WTC11 (cell line): ENCODE measurements around the gene RPLP1. TPM values are rescaled to one million over a fixed set of nuclear protein-coding genes. Genes with fewer than 3 reads are reported as not detected.

ENCODE experiments used
- ATF2 ChIP-seq: sonication (generic); formaldehyde crosslinking; IDR thresholded peaks from 2 replicates; pipeline ENCODE4 v1.8.1; 2022; ENCODE audit warnings: low read depth, missing genetic modification reagents, borderline replicate concordance
- ATF6 ChIP-seq: sonication (generic); formaldehyde crosslinking; IDR thresholded peaks from 2 replicates; pipeline ENCODE4 v1.8.1; 2023; ENCODE audit warnings: mild to moderate bottlenecking, missing genetic modification reagents
- CREM ChIP-seq: sonication (generic); formaldehyde crosslinking; IDR thresholded peaks from 2 replicates; pipeline ENCODE4 v1.8.1; 2022; ENCODE audit warnings: mild to moderate bottlenecking, missing genetic modification reagents, moderate library complexity
- CTCF ChIP-seq: fragments of 200-600 bp; IDR thresholded peaks from 2 replicates; pipeline ENCODE4 v1.8.0; 2022; ENCODE audit warnings: antibody characterized with exemption
- EMX1 ChIP-seq: fragments of 250-450 bp; sonication (Bioruptor Pico); IDR thresholded peaks from 2 replicates; pipeline ENCODE4 v1.8.0; 2021; ENCODE audit warnings: mild to moderate bottlenecking
- ESRRA ChIP-seq: sonication (generic); formaldehyde crosslinking; IDR thresholded peaks from 2 replicates; pipeline ENCODE4 v1.8.1; 2022; ENCODE audit warnings: mild to moderate bottlenecking, missing genetic modification reagents, borderline replicate concordance
- ETV6 ChIP-seq: sonication (generic); formaldehyde crosslinking; IDR thresholded peaks from 2 replicates; pipeline ENCODE4 v1.8.1; 2022; ENCODE audit warnings: mild to moderate bottlenecking, missing genetic modification reagents
- FOXJ3 ChIP-seq: sonication (generic); formaldehyde crosslinking; IDR thresholded peaks from 2 replicates; pipeline ENCODE4 v1.9.0; 2021; ENCODE audit warnings: missing genetic modification reagents, mild to moderate bottlenecking, borderline replicate concordance
- IRF2 ChIP-seq: sonication (generic); formaldehyde crosslinking; IDR thresholded peaks from 2 replicates; pipeline ENCODE4 v1.8.0; 2022; ENCODE audit warnings: low read depth, missing genetic modification reagents, borderline replicate concordance
- JAZF1 ChIP-seq: fragments of 250-450 bp; sonication (Bioruptor Pico); IDR thresholded peaks from 2 replicates; pipeline ENCODE4 v1.9.0; 2021; ENCODE audit warnings: moderate library complexity, mild to moderate bottlenecking, inconsistent platforms
- MLX ChIP-seq: sonication (generic); formaldehyde crosslinking; IDR thresholded peaks from 2 replicates; pipeline ENCODE4 v1.8.1; 2023; ENCODE audit warnings: mild to moderate bottlenecking, missing genetic modification reagents, moderate library complexity
- NR1H2 ChIP-seq: sonication (generic); formaldehyde crosslinking; IDR thresholded peaks from 2 replicates; pipeline ENCODE4 v1.9.0; 2021; ENCODE audit warnings: mild to moderate bottlenecking, moderate library complexity, missing genetic modification reagents
- PREB ChIP-seq: sonication (generic); formaldehyde crosslinking; IDR thresholded peaks from 2 replicates; pipeline ENCODE4 v1.8.1; 2022; ENCODE audit warnings: mild to moderate bottlenecking, missing genetic modification reagents, moderate library complexity, borderline replicate concordance
- RELA ChIP-seq: sonication (generic); formaldehyde crosslinking; IDR thresholded peaks from 2 replicates; pipeline ENCODE4 v1.8.1; 2022; ENCODE audit warnings: missing genetic modification reagents, mild to moderate bottlenecking, borderline replicate concordance
- TEAD4 ChIP-seq: sonication (generic); formaldehyde crosslinking; IDR thresholded peaks from 2 replicates; pipeline ENCODE4 v1.8.0; 2022; ENCODE audit warnings: mild to moderate bottlenecking, missing genetic modification reagents
- ZBTB21 ChIP-seq: sonication (generic); formaldehyde crosslinking; IDR thresholded peaks from 2 replicates; pipeline ENCODE4 v1.8.1; 2023; ENCODE audit warnings: mild to moderate bottlenecking, missing genetic modification reagents, borderline replicate concordance
- ZSCAN18 ChIP-seq: fragments of 250-450 bp; sonication (Bioruptor Pico); IDR thresholded peaks from 2 replicates; pipeline ENCODE4 v2.1.2; 2022; ENCODE audit warnings: mild to moderate bottlenecking, moderate library complexity
- total RNA-seq: library from RNA; stranded (reverse); gene quantifications from 3 replicates; pipeline ENCODE4 v1.2.3, GENCODE V29; 2021
- TF ChIP-seq, protein P1 (sequence below): sonication (generic); formaldehyde crosslinking; IDR thresholded peaks from 2 replicates; pipeline ENCODE4 v1.8.0; 2023; ENCODE audit warnings: missing genetic modification reagents
- TF ChIP-seq, protein P2 (sequence below): sonication (generic); formaldehyde crosslinking; IDR thresholded peaks from 2 replicates; pipeline ENCODE4 v1.8.0; 2022; ENCODE audit warnings: missing genetic modification reagents
- TF ChIP-seq, protein P3 (sequence below): fragments of 250-450 bp; sonication (Bioruptor Pico); IDR thresholded peaks from 2 replicates; pipeline ENCODE4 v1.8.0; 2021; ENCODE audit warnings: mild to moderate bottlenecking

RPLP1 gene
- total RNA-seq, 1 experiment from 2014 or later = 2,441 TPM

DNA sequence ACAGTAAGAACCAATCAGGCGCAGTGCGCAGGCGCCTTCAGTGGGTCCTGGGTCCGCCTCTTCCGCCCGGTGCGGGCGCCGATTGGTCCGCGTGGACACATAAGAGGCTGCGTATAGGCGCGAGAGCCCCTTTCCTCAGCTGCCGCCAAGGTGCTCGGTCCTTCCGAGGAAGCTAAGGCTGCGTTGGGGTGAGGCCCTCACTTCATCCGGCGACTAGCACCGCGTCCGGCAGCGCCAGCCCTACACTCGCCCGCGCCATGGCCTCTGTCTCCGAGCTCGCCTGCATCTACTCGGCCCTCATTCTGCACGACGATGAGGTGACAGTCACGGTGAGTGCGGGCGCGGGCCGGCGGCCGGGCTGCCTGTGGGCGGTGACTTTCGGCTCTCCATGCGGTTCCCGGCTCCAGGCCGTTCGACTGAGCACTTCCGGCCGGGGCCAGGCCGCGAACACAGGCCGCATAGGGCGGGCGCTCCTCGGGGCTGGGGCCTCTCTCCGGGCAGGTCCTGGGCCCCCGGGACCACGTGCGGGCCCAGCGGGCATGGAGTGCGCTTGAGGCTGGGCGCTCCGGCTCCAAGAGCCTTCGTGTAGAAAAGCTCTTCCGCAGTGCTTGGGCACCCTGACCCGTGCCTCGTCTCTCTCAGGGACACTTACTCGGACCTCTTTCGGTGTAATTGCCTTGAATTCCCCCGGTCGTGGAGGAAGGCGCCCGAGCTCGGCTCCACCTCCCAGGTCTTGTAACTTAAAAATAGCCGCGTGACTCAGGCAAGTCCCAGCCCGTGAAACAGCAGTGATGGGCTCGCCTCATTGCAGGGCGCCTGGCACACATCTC, at the start of gene RPLP1 (continued):
- TF ChIP-seq ZSCAN18 (CRISPR knock-in tag) = no peak
- peak; percentile 74 for TF ChIP-seq TEAD4 (CRISPR knock-in tag)
- TF ChIP-seq, protein P1, sequence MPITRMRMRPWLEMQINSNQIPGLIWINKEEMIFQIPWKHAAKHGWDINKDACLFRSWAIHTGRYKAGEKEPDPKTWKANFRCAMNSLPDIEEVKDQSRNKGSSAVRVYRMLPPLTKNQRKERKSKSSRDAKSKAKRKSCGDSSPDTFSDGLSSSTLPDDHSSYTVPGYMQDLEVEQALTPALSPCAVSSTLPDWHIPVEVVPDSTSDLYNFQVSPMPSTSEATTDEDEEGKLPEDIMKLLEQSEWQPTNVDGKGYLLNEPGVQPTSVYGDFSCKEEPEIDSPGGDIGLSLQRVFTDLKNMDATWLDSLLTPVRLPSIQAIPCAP (CRISPR knock-in tag) = peak; percentile 72; the same call in 1 of the 2 replicates
- TF ChIP-seq, protein P2, sequence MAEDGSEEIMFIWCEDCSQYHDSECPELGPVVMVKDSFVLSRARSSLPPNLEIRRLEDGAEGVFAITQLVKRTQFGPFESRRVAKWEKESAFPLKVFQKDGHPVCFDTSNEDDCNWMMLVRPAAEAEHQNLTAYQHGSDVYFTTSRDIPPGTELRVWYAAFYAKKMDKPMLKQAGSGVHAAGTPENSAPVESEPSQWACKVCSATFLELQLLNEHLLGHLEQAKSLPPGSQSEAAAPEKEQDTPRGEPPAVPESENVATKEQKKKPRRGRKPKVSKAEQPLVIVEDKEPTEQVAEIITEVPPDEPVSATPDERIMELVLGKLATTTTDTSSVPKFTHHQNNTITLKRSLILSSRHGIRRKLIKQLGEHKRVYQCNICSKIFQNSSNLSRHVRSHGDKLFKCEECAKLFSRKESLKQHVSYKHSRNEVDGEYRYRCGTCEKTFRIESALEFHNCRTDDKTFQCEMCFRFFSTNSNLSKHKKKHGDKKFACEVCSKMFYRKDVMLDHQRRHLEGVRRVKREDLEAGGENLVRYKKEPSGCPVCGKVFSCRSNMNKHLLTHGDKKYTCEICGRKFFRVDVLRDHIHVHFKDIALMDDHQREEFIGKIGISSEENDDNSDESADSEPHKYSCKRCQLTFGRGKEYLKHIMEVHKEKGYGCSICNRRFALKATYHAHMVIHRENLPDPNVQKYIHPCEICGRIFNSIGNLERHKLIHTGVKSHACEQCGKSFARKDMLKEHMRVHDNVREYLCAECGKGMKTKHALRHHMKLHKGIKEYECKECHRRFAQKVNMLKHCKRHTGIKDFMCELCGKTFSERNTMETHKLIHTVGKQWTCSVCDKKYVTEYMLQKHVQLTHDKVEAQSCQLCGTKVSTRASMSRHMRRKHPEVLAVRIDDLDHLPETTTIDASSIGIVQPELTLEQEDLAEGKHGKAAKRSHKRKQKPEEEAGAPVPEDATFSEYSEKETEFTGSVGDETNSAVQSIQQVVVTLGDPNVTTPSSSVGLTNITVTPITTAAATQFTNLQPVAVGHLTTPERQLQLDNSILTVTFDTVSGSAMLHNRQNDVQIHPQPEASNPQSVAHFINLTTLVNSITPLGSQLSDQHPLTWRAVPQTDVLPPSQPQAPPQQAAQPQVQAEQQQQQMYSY (CRISPR knock-in tag) = no peak
- TF ChIP-seq FOXJ3 (CRISPR knock-in tag) = no peak
- no peak for TF ChIP-seq EMX1
- TF ChIP-seq JAZF1 = no peak
- no peak for TF ChIP-seq IRF2 (CRISPR knock-in tag)
- TF ChIP-seq ETV6 = no peak; the same call in 1 of the 2 replicates
- peak; percentile 64; the same call in 1 of the 2 replicates for TF ChIP-seq CREM (CRISPR knock-in tag)
- TF ChIP-seq, protein P3, sequence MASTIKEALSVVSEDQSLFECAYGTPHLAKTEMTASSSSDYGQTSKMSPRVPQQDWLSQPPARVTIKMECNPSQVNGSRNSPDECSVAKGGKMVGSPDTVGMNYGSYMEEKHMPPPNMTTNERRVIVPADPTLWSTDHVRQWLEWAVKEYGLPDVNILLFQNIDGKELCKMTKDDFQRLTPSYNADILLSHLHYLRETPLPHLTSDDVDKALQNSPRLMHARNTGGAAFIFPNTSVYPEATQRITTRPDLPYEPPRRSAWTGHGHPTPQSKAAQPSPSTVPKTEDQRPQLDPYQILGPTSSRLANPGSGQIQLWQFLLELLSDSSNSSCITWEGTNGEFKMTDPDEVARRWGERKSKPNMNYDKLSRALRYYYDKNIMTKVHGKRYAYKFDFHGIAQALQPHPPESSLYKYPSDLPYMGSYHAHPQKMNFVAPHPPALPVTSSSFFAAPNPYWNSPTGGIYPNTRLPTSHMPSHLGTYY (CRISPR knock-in tag) = 0 out of 2 replicates have a peak, but pooled peaks have one; percentile 38
- no peak for TF ChIP-seq CTCF
- no peak for TF ChIP-seq PREB (CRISPR knock-in tag)
- no peak; the same call in 1 of the 2 replicates for TF ChIP-seq ESRRA (CRISPR knock-in tag)
- TF ChIP-seq ZBTB21 (CRISPR knock-in tag) = no peak
- TF ChIP-seq ATF2 (CRISPR knock-in tag) = no peak
- TF ChIP-seq ATF6 (CRISPR knock-in tag) = 0 out of 2 replicates have a peak, but pooled peaks have one; percentile 69
- TF ChIP-seq NR1H2 = peak; percentile 66; the same call in 1 of the 2 replicates
- no peak for TF ChIP-seq MLX (CRISPR knock-in tag)
- no peak; the same call in 1 of the 2 replicates for TF ChIP-seq RELA (CRISPR knock-in tag)
